NCI-H1105 treated with DMSO at 0.1 percent for 48 hours (cell line): Measurements from ENCODE around the gene CADPS.

Source experiments
- DNase-seq: peaks from one replicate; lab custom pipeline; 2025; lab: John Stamatoyannopoulos, UW

Gene CADPS

GRCh38 chr3:62749130-62749529, 126.1 kb downstream of the CADPS start:
- DNase-seq: no peak

- DNase-seq: no peak
Measured at GRCh38 chr3:62737449-62737848, 137.8 kb downstream of the CADPS start.

- DNase-seq: no peak
Measured at GRCh38 chr3:62735510-62735909, 139.7 kb downstream of the CADPS start.

- DNase-seq: no peak
Measured at GRCh38 chr3:62732183-62732904, 142.9 kb downstream of the CADPS start.

GRCh38 chr3:62727981-62728380, 147.2 kb downstream of the CADPS start:
- DNase-seq: no peak

- no peak for DNase-seq
Measured at GRCh38 chr3:62727536-62727935, 147.7 kb downstream of the CADPS start.

GRCh38 chr3:62724503-62724902, 150.7 kb downstream of the CADPS start:
- no peak for DNase-seq

GRCh38 chr3:62723914-62724217, 151.3 kb downstream of the CADPS start:
- DNase-seq: no peak

GRCh38 chr3:62723166-62723913, 151.9 kb downstream of the CADPS start:
- DNase-seq: no peak

- DNase-seq: no peak
Measured at GRCh38 chr3:62722344-62722743, 152.9 kb downstream of the CADPS start.

- no peak for DNase-seq
Measured at GRCh38 chr3:62718515-62719320, 156.5 kb downstream of the CADPS start.

GRCh38 chr3:62718011-62718410, 157.2 kb downstream of the CADPS start:
- no peak for DNase-seq

GRCh38 chr3:62712746-62713145, 162.5 kb downstream of the CADPS start:
- no peak for DNase-seq

GRCh38 chr3:62710751-62711150, 164.5 kb downstream of the CADPS start:
- DNase-seq: no peak

GRCh38 chr3:62708638-62709373, 166.4 kb downstream of the CADPS start:
- DNase-seq: no peak

GRCh38 chr3:62705721-62706120, 169.5 kb downstream of the CADPS start:
- no peak for DNase-seq

- no peak for DNase-seq
Measured at GRCh38 chr3:62703451-62704167, 171.6 kb downstream of the CADPS start.

GRCh38 chr3:62700357-62700756, 174.9 kb downstream of the CADPS start:
- DNase-seq: no peak

- DNase-seq: no peak
Measured at GRCh38 chr3:62699728-62700127, 175.5 kb downstream of the CADPS start.

GRCh38 chr3:62696011-62696410, 179.2 kb downstream of the CADPS start:
- DNase-seq: no peak

- no peak for DNase-seq
Measured at GRCh38 chr3:62688812-62689211, 186.4 kb downstream of the CADPS start.

- no peak for DNase-seq
Measured at GRCh38 chr3:62688050-62688449, 187.2 kb downstream of the CADPS start.
